ENCODE results near the gene PPP2R5C.
"Not testable (repeated sequence)": the region's sequence is repeated elsewhere in the genome, so short reads cannot be mapped to it uniquely, and the experiment has no call there.

PPP2R5C gene

DNA sequence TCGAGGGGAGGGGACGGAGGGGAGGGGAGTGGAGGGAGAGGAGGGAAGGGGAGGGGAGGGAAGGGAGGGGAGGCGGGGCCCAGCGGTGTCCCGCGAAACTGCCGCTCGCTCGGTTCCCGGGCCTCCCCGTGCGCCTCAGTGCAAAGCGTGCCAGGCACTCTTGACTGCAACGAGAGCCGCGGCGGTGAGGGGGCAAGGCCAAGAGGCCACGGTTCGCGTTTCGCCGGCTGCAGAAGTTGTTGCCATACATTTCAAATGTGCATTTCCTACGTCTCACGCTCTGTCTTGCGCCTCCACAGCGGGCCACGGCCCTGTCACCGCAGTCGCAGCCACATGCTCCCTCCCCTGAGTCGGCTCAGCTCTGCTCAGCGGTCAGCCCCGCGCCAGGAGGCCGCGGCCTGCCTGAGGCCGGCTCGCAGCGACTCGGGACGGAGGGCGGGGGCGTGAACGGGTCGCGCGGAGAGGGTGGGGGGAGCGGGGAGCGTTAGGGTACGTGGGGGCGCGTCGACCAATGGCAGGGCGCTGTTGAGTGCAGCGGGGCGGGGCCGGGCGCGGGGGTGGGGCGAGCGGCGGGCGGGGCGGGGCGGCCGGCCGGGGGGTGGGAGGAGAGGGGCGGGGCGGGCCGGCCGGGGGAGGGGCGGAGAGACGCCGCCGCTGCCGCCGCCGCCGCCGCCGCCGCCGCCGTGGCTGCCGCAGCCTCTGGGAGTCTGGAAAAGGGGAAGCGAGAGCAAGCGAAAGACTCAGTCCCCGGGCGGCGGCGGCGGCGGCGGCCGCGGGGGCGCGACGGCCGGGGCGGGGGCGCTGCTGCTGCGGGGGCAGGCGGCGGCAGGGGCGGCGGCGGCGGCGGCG is at the start of gene PPP2R5C:
Gene PPP2R5C, plus strand, starts transcription at position 678 of the 849 bp plus-strand sequence. CDS start 185 bp downstream, outside the sequence.
- peak; percentile 85 for DNase-seq (ENCODE audit: low spot score)

DNA sequence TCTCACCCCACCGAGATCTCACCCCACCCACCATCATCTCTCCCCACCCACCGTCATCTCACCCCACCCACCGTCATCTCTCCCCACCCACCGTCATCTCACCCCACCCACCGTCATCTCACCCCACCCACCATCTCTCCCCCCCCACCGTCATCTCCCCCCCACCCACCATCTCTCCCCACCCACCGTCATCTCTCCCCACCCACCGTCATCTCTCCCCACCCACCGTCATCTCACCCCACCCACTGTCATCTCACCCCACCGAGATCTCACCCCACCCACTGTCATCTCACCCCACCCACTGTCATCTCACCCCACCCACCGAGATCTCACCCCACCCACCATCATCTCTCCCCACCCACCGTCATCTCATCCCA is 49.7 kb upstream of the PPP2R5C start:
- not testable (repeated sequence) for DNase-seq (ENCODE audit: low spot score)

DNA sequence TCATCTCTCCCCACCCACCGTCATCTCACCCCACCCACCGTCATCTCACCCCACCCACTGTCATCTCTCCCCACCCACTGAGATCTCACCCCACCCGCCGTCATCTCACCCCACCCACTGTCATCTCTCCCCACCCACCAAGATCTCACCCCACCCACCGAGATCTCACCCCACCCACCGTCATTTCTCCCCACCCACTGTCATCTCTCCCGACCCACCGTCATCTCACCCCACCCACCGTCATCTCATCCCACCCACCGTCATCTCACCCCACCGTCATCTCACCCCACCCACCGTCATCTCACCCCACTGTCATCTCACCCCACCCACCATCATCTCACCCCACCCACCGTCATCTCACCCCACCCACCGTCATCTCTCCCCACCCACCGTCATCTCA is 49.2 kb upstream of the PPP2R5C start:
- not testable (repeated sequence) for DNase-seq (ENCODE audit: low spot score)

DNA sequence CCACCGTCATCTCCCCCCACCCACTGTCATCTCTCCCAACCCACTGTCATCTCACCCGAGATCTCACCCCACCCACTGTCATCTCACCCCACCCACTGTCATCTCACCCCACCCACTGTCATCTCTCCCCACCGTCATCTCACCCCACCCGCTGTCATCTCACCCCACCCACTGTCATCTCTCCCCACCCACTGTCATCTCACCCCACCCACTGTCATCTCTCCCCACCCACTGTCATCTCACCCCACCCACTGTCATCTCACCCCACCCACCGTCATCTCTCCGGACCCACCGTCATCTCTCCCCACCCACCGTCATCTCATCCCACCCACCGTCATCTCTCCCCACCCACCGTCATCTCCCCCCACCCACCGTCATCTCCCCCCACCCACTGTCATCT is 48.4 kb upstream of the PPP2R5C start:
- DNase-seq (ENCODE audit: low spot score): peak; percentile 40

DNA sequence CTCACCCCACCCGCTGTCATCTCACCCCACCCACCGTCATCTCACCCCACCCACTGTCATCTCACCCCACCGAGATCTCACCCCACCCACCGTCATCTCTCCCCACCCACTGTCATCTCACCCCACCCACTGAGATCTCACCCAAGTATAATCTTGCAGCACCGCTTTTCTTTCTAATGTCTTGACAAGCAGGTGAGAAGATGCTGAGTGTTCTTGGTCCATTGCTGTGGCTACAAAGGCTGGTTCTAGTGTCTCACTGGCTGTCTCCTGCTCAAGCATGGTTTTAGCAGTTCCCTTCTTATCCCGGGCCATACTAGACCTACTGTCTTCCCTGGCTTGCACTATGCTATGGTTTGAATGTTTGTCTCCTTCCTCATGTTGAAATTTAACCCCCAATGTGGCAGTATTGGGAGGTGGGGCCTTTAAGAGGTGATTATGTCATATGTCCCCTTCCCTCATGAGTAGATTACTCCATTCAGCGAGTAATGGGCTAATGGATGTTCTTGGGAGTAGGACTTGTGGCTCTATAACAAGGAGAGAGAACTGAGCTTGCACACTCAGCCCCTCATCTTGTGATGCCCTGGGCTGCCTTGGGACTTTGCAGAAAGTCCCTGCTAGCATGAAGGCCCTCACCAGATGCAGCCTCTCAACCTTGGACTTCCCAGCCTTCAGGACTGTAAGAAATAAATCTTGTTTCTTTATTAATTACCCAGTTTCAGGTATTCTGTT is 47.7 kb upstream of the PPP2R5C start:
- DNase-seq (ENCODE audit: low spot score): peak; percentile 71

DNA sequence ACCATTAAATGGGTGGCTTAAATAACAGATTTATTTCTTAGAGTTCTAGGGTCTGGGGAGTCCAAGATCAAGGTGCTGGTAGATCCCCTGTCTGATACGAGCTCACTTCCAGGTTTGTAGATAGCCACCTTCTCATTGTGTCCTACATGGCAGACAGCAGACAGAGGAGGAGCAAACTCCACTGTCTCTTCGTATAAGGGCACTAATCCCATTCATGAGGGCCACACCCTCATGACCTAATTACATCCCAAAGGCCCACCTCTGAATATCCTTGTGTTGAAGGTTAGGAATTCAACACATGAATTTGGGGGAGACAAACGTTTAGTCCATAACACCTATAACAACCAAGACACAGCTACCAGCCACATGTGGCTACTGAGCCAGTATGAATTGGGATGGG is 47.1 kb upstream of the PPP2R5C start:
- DNase-seq (ENCODE audit: low spot score): no peak

DNA sequence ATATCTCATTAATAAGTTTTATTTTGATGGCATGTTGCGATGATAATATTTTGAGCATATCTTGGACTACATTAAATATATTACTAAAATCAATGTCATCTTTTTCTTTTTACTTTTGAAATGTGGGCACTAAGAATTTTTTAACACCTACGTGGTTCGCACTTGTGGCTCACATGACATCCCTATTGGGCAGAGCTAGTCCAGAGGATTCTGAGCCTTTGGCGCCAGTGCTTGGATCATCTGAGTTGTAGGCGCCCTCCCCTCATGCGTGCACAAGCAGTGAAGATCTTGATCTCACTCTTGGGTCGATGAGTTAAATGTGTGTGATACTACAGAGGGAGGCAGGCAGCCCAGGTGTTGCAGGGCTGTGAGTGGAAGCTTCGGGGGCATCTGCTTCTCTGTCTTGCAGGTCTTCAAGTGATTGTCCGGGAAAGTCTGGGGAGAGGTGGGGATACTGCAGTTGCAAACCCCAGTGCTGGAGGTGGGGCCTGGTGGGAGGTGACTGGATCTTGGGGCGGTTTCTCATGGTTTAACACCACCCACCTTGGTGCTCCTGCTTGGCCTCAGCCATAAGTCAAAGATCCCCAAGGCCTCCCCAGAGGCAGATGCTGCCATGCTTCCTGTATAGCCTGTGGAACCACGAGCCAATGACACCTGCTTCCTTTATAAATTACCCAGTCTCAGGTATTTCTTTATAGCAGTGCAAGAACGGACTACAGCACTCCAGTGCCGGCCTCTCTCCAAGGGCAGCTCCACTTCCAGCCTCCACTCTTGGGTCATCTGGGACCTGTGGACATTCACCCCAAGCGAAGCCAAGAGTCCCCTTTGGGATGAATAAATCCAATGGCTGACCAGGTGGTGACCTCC is 46.1 kb upstream of the PPP2R5C start:
- no peak for DNase-seq (ENCODE audit: low spot score)

DNA sequence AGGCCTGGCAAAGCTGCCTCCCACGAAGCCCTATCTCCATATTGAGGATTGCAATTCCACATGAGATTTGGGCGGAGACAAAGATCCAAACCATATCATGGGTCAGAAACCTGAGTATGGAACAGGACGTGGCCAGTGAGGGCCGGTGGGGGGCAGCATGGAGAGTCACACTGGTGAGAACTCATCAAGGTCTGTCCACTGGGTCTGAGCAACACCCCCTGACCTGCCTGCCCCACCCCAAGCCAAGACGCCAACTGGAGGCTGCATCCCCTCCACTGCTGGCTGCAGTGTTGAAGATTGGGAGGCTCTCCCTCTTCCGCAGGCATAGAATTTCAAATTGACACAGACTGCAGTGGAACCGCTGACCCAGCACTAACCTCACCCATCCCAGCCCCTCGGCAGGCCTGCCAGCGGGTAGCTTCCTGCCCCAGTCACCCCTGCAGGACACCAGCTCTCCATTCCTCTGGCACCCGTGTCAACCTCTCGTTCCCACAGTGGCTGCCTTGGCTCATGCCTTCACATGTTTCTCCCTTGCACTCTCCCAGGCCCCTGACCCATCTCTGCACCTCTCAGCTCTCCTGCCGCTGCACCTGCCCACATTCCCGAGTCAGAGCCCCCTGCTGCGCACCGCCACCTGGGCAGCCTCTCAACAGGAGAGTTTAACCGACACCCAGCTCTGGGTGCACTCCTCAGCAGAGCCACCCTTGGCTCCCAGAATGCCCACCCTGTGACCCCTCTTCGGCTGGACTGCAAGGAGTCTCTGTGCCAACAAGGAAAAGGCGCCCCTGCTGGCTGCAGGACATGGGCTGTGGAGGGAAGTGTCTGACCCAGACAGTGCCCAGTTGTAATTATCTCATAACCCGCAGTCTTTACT is 45.2 kb upstream of the PPP2R5C start:
- no peak for DNase-seq (ENCODE audit: low spot score)

DNA sequence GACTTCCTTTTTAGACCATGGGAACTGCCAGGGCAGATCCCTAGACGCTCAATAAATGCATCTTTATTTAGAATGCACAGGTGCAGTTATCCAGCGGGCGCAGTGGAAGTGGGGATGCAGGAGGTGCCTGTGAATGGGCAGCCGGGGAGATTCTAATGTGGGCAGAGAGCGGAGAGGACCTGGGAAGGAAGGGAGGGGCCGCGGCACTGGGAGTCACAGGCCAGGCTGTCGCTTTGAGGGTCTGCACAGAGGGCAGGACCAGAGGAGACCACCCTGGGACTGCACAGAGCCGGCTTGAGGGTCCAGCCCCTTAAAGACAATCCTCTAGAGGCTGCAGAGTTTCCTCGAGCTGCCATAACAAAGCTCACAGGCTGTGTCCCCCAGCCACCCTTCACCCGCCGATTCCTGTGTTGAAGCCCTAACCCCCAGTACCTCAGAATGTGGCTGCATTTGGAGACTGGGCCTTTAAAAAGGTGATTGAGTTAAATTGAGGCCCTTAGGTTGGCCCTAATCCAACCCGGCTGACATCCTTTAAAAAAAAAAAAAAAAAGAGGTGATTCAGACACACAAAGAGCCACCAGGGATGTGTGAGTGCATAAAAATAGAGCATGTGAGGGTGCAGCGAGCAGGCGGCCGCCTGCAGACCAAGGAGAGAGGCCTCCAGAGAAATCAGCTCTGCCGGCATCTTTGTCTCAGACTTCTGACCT is 44.4 kb upstream of the PPP2R5C start:
- DNase-seq (ENCODE audit: low spot score): no peak

DNA sequence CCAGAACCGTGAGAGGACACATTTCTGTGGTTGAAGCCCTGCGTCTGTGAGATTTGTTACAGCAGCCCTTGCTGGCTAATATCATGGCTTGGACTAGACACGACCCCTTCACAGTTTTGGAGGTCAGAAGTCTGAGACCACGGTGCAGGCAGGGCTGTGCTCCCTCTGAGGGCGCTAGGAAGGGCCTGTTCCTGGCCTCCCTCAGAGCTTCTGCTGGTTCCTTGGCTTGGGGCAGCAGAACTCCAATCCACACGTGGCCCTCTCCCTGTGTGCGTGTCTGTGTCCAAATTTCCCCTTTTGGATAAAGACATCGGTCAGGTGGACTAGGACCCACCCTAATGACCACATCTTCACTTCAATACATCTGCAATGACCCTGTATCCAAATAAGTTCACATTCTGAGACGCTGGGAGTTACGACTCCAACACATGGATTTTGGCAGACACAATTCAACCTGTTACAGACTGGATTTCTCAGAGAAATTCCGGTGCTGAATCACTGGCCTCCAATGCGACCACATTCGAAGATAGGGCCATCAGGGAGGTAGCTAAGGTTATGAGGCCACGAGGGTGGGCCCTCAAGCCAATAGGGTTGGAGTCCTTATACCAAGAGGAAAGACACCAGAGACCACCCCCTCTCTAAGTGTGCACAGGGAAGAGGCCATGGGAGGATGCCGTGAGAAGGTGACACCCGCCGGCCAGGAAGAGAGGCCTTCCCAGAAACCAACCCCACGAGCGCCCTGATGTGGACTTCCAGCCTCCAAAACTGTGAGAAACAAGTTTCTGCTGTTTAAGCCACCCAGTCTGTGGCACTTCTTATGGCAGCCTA is 43.6 kb upstream of the PPP2R5C start:
- DNase-seq (ENCODE audit: low spot score): no peak

DNA sequence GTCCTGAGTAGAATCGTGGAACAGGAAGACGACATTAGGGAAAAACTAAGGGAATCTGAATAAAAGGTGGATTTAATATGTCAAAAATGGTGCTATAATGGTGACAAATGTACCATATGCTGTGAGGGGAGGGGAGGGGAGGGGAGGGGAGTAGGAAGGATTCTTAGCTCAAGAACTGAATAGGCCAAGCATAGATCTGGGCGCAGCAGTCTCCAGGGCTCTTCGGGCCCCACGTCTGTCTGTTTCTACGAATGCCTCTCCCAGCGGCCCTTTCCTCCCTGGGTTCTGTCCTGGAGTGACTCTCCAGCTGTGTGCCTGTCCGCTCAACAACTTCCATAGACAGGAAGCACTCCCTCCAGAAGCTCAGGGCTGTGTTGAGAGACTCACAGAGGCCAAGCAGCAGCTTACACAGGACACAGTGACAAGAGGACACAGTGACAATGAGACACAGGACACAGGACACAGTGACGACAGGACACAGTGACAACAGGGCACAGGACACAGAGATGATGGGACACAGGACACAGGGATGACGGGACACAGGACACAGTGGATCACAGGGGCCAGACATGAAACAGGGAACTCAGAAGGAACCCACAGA is 42.4 kb upstream of the PPP2R5C start:
- DNase-seq (ENCODE audit: low spot score): no peak

DNA sequence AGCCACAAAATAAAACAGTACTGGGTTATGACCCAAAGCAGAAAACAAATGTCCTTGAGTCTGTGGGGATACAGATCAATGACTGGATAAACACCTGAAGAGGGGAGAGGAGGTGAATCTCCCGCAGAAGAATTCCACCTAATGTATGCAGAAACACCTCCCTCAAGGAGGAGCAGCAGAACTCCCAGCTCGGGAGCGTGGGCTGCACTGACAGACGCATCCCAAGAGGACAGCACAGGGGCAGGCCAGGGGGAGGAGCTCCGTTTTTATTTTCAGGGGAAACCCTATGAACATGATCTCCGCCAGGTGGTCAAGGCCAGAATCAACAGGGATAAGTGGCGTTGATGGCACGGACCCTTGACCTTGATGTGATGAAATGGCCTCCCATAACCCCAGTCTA is 41.8 kb upstream of the PPP2R5C start:
- no peak for DNase-seq (ENCODE audit: low spot score)

DNA sequence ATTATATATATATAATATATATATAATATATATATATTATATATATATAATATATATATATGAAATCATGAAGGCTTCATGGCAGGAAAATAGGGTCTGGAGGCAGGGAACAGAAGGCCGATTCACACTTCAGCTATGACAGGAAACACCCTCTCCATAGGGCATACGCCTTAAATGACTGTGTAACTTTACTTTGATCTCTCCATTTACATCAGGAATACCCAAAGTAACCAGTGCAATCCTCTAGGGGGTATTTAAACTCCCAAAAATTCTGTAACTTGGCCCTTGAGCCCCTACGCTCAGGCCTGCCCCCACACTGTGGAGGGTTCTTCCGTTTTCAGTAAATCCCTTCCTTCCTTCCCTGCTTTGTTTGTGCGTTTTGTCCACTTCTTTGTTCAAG is 40.4 kb upstream of the PPP2R5C start:
- DNase-seq (ENCODE audit: low spot score): no peak

DNA sequence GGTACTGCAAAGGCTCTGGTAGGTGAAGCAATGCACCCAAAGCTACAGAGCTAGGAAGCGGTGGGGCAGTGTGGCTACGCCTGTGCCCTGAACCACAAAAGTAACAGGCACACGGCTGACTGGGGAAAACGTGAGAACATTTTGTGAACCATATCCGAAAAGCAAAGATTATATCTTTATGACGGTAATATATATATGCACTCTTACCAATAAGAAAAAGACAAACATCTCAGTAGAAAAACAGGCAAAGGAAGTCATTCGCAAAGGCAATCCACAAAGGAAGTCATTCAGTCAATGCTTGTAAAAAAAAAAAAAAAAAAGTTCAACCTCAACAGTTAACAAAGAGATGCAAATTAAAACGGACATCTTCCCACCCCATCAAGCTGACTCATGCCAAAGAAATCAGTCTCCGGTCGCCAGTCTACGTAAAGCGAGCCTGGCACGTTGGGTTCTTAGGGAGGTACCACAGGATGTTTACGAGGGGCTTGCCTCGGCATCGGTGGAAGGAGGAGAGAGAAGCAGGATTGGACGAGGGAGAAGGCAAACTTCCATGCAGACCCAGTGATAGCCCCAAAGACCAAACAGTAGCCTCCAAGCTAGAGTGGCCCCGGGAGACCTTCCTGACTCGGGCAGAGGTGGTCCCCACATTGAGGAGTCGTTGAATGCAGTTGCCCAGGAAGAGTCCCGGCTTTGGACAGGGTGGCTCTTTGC is 39.4 kb upstream of the PPP2R5C start:
- peak; percentile 86 for DNase-seq (ENCODE audit: low spot score)

DNA sequence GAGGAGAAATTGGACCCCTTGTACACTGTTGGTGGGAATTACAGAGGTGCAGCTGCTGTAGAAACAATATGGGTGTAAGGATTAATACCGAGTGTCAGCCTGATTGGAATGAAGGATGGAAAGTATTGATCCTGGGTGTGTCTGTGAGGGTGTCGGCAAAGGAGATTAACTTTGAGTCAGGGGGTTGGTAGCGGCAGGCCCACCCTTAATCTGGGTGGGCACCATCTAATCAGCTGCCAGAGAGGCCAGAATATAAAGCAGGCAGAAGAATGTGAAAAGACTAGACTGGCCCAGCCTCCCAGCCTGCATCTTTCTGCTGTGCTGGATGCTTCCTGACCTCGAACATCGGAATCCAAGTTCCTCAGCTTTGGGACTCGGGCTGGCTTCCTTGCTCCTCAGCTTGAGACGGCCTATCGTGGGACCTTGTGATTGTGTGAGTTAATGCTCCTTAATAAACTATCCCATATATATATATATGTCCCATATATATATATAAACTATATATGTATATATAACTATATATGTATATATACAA is 38.4 kb upstream of the PPP2R5C start:
- no peak for DNase-seq (ENCODE audit: low spot score)

DNA sequence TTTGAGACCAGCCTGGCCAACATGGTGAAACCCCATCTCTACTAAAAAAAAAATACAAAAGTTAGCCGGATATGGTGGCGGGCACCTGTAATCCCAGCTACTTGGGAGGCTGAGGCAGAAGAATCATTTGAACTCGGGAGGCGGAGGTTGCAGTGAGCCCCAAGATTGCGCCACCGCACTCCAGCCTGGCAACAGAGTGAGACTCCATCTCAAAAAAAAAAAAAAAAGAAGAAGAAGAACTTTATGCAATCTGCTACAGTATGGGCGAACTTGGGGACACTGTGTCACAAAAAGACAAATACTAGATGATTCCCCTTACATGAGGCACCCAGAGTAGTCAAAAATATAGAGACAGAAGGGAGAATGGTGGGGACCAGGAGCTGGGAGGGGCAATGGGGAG is 35.9 kb upstream of the PPP2R5C start:
- DNase-seq (ENCODE audit: low spot score): not testable (repeated sequence)

DNA sequence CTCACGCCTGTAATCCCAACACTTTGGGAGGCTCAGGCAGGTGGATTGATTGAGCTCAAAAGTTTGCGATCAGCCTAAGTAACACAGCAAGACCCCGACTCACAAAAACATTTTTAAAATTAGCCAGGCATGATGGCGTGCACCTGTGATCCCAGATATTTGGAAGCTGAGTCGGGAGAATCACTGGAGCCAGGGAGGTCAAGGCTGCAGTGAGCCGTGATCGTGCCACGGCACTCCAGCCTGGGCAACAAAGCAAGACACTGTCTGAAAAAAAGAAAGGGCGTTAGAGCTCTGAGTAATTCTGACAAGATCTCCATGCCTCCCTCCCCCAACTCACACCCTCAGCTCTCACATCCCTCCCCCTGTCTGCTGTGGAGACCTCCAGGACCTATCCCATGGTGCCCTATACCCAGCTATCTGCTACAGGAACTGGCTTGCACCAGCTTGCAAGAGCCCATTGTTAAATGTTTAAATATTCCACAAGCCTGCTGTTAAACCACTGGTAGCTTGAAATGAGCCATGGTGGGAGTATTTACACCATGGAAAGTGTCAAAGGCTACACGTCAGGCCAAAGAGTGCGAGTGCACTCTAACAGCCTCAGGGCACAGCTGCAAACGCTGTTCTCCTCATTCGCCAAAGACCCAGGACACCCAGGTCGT is 35.1 kb upstream of the PPP2R5C start:
- no peak for DNase-seq (ENCODE audit: low spot score)

DNA sequence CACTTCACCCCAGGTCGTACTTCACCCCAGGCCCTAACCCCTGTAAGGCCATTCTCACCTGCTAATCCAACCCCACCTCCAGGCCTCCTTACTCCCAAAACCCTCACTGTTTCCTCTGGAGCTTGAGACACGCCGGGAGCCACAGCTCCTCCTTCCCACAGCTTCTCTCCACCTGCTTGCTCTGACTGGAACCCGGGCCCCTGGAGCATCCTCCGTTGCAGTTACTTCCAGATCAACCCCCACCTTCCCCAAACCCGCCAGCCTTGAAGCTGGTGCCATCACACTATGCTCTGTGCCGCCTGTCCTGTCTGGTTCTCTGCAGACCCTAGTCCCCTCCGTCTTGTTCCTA is 34.6 kb upstream of the PPP2R5C start:
- no peak for DNase-seq (ENCODE audit: low spot score)

All from CD4-positive, alpha-beta T cell treated with Interleukin-15 for 4 hours (primary cell).